Pons (tissue), 1 donor: ENCODE results near the gene METTL17.

Experiments
- DNase-seq: peaks from one replicate; pipeline ENCODE4 v3.0.0-alpha.2; 2016; ENCODE audit warnings: low spot score

METTL17 gene

DNA sequence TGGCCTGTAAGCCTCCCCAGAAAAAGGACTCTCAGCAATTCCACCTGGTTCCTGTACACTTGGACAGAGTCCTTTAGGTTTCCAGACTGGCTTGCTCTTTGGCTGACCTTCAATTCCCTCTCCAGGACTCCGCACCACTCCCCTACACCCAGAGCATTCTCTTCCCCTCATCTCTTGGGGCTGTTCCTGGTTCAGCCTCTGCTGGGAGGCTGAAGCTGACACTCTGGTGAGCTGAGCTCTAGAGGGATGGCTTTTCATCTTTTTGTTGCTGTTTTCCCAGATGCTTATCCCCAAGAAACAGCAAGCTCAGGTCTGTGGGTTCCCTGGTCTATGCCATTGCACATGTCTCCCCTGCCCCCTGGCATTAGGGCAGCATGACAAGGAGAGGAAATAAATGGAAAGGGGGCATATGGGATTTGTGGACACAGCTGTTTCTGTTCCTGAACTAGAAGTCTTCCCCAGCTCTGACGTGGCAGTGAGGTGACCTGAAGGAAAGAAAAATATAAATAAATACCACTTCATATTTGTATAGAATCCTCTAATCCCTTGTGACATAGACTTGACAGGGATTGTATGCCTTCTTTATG is 53.7 kb downstream of the METTL17 start:
- DNase-seq, result no peak

GRCh38 chr14:21043974-21044618 is 54.3 kb downstream of the METTL17 start:
- no peak for DNase-seq
